HepG2 (cell line): ENCODE measurements around the gene INAFM2. TPM values are rescaled to one million over a fixed set of nuclear protein-coding genes. Genes with fewer than 3 reads are reported as not detected.

ENCODE experiments used
- AHDC1 ChIP-seq: sonication (generic); formaldehyde crosslinking; IDR thresholded peaks from 2 replicates; pipeline ENCODE4 v1.5.1; 2020; ENCODE audit warnings: mild to moderate bottlenecking, missing genetic modification reagents, borderline replicate concordance
- MED13 ChIP-seq: sonication (generic); formaldehyde crosslinking; IDR thresholded peaks from 2 replicates; pipeline ENCODE4 v1.5.0; 2020; ENCODE audit warnings: missing genetic modification reagents
- PAX8 ChIP-seq: sonication (generic); formaldehyde crosslinking; IDR thresholded peaks from 2 replicates; pipeline ENCODE4 v1.8.0; 2022; ENCODE audit warnings: mild to moderate bottlenecking, missing genetic modification reagents, borderline replicate concordance
- REST ChIP-seq, 2 experiments: IDR thresholded peaks; 2 replicates each; pipeline ENCODE4 v1.6.1; 2011 to 2012; ENCODE audit warnings: low read length in 2 of 2, borderline replicate concordance in 1 of 2, low read depth in 1 of 2, mild to moderate bottlenecking in 1 of 2, moderate library complexity in 1 of 2
- SATB2 ChIP-seq: sonication (generic); formaldehyde crosslinking; IDR thresholded peaks from 2 replicates; pipeline ENCODE4 v1.5.0; 2020; ENCODE audit warnings: missing genetic modification reagents
- SIX4 ChIP-seq: sonication (generic); formaldehyde crosslinking; IDR thresholded peaks from 2 replicates; pipeline ENCODE4 v1.4.0; 2020; ENCODE audit warnings: missing genetic modification reagents
- SP2 ChIP-seq: sonication (generic); formaldehyde crosslinking; IDR thresholded peaks from 2 replicates; pipeline ENCODE4 v1.5.1; 2020; ENCODE audit warnings: mild to moderate bottlenecking, missing genetic modification reagents
- ZBTB37 ChIP-seq: sonication (generic); formaldehyde crosslinking; IDR thresholded peaks from 2 replicates; pipeline ENCODE4 v1.4.0; 2020; ENCODE audit warnings: mild to moderate bottlenecking, missing genetic modification reagents
- ZNF34 ChIP-seq: sonication (generic); formaldehyde crosslinking; IDR thresholded peaks from 2 replicates; pipeline ENCODE4 v1.4.0; 2020; ENCODE audit warnings: mild to moderate bottlenecking, missing genetic modification reagents, borderline replicate concordance
- ZNF367 ChIP-seq: sonication (generic); formaldehyde crosslinking; IDR thresholded peaks from 2 replicates; pipeline ENCODE4 v1.4.0; 2020; ENCODE audit warnings: missing genetic modification reagents, borderline replicate concordance
- ZNF441 ChIP-seq: sonication (generic); formaldehyde crosslinking; IDR thresholded peaks from 2 replicates; pipeline ENCODE4 v1.7.0; 2021; ENCODE audit warnings: missing genetic modification reagents, borderline replicate concordance
- ZNF530 ChIP-seq: sonication (generic); formaldehyde crosslinking; IDR thresholded peaks from 2 replicates; pipeline ENCODE4 v1.5.0; 2020; ENCODE audit warnings: low read depth, mild to moderate bottlenecking, missing genetic modification reagents
- polyA plus RNA-seq, 8 experiments: library from polyadenylated mRNA; depleted of rRNA in 3 of 8; stranded (reverse) in 7 of 8; unstranded in 1 of 8; fragments of >200 nt; fragmentation: Illumina TruSeq in 4 of 8; extraction: Trizol in 4 of 8; gene quantifications; 2 replicates each; pipeline versions ENCODE4 v1.2.1 to v1.2.3, GENCODE V29; 2011 to 2016; ENCODE audit warnings: low read depth in 4 of 8, missing spikeins in 1 of 8, mixed read lengths in 1 of 8; ENCODE audit not compliant: insufficient read depth in 1 of 8
- total RNA-seq, 5 experiments: library from RNA; depleted of rRNA; stranded (reverse); fragments of >200 nt; fragmentation: Illumina TruSeq; extraction: Trizol; gene quantifications; 2 replicates each; pipeline ENCODE4 v1.2.3, GENCODE V29; 2016; ENCODE audit warnings: low read depth in 1 of 5
- TF ChIP-seq, protein P1 (sequence below): sonication (generic); formaldehyde crosslinking; IDR thresholded peaks from 2 replicates; pipeline ENCODE4 v1.8.0; 2022; ENCODE audit warnings: missing genetic modification reagents, mild to moderate bottlenecking, borderline replicate concordance
- TF ChIP-seq, protein P2 (sequence below): sonication (generic); formaldehyde crosslinking; IDR thresholded peaks from 2 replicates; pipeline ENCODE4 v1.4.0; 2020; ENCODE audit warnings: missing genetic modification reagents

Gene INAFM2
- total and polyA plus RNA-seq, 2 of the 13 experiments (the other 11 are each of a cell fraction or from before 2014, with no cell fraction given) = 5.5 to 6.5 TPM

DNA sequence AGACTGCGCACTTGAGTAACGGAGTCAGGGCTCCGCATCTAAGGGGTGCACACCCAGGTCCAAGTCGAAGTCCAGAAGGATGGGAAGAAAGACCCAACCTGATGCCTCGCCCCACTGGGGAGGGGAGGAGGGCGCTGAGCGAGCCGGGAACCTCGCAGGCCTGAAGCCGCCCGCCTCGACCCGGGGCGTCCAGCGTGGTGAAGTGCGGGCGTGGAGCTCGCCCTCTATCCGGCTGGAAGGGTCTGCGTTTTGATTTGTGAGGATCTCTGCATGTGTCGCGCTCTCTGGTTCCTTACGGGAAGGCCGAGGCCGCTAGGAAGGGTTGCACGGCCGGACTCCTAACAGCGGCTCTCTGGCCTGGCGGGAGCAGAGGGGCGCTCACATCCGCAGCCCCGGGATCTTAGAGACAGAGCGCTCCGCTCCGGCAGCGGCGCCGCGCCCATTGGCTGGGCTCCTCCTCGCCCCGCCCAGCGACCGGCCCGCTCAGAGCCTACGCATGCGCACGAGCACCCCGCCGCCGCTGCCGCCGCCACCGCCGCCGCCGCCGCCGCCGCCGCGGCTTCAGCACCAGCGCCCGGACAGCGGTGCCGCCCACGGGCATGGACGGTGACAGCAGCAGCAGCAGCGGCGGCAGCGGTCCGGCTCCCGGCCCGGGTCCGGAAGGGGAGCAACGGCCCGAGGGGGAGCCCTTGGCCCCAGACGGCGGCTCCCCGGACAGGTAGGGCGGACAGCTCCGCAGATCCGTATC, 34.4 kb downstream of the INAFM2 start, which contains the start of gene DISP2 (continued):
- TF ChIP-seq ZNF530 (CRISPR knock-in tag) = no peak
- no peak for TF ChIP-seq MED13 (CRISPR knock-in tag)
- TF ChIP-seq, protein P1, sequence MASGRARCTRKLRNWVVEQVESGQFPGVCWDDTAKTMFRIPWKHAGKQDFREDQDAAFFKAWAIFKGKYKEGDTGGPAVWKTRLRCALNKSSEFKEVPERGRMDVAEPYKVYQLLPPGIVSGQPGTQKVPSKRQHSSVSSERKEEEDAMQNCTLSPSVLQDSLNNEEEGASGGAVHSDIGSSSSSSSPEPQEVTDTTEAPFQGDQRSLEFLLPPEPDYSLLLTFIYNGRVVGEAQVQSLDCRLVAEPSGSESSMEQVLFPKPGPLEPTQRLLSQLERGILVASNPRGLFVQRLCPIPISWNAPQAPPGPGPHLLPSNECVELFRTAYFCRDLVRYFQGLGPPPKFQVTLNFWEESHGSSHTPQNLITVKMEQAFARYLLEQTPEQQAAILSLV (CRISPR knock-in tag) = peak; percentile 82; the same call in 1 of the 2 replicates
- TF ChIP-seq, protein P2, sequence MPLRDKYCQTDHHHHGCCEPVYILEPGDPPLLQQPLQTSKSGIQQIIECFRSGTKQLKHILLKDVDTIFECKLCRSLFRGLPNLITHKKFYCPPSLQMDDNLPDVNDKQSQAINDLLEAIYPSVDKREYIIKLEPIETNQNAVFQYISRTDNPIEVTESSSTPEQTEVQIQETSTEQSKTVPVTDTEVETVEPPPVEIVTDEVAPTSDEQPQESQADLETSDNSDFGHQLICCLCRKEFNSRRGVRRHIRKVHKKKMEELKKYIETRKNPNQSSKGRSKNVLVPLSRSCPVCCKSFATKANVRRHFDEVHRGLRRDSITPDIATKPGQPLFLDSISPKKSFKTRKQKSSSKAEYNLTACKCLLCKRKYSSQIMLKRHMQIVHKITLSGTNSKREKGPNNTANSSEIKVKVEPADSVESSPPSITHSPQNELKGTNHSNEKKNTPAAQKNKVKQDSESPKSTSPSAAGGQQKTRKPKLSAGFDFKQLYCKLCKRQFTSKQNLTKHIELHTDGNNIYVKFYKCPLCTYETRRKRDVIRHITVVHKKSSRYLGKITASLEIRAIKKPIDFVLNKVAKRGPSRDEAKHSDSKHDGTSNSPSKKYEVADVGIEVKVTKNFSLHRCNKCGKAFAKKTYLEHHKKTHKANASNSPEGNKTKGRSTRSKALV (CRISPR knock-in tag) = no peak
- TF ChIP-seq ZNF34 (CRISPR knock-in tag) = no peak
- no peak for TF ChIP-seq AHDC1 (CRISPR knock-in tag)
- TF ChIP-seq SIX4 (CRISPR knock-in tag) = no peak
- peak in 1 of 2 experiments; percentile 92 for TF ChIP-seq REST (IDR thresholded peaks at IDR 0.05; ENCODE audit: borderline replicate concordance in 1 of 2, low read depth in 1 of 2, low read length in 2 of 2)
- TF ChIP-seq ZNF441 (CRISPR knock-in tag) = no peak
- no peak for TF ChIP-seq PAX8
- no peak for TF ChIP-seq ZBTB37 (CRISPR knock-in tag)
- TF ChIP-seq ZNF367 (CRISPR knock-in tag) = no peak
- TF ChIP-seq SP2 = peak; percentile 35; the same call in 1 of the 2 replicates
- peak; percentile 86 for TF ChIP-seq SATB2 (CRISPR knock-in tag)
